ENCODE results near the gene GLCCI1. TPM values are rescaled to one million over a fixed set of nuclear protein-coding genes. Genes with fewer than 3 reads are reported as not detected.

Gene GLCCI1
- total RNA-seq, 1 experiment from 2014 or later = 4.6 TPM

- H4K20me1 ChIP-seq (ENCODE audit: insufficient read depth) = no peaks in the 10 kb centered on the region
- BruUV-seq (replicated peaks) = no TSS peak
- no peaks in the 10 kb centered on the region for H3K27me3 ChIP-seq (ENCODE audit: insufficient read depth, low read length)
- TF ChIP-seq POLR2A (IDR thresholded peaks at IDR 0.05; ENCODE audit: borderline replicate concordance, extremely low read depth, insufficient read depth, insufficient read length) (no peak), EZH2 (IDR thresholded peaks at IDR 0.05) (no peak), CBX3 (IDR thresholded peaks at IDR 0.05; ENCODE audit: low read depth) (no peak), RAD21 (IDR thresholded peaks at IDR 0.05; ENCODE audit: low read depth) (no peak)
- H3K36me3 ChIP-seq (ENCODE audit: control insufficient read depth in 1 of 2, insufficient read depth in 2 of 2, low read length in 2 of 2) = no peaks in the 10 kb centered on the region
- H3K79me2 ChIP-seq (ENCODE audit: insufficient read depth, low read length) = no peaks in the 10 kb centered on the region
- RAD21 ChIA-PET (ENCODE audit: low non-redundant PET in 1 of 2, low total read pairs in 2 of 2, uncharacterized antibody in 2 of 2, unreplicated experiment in 2 of 2) = no interaction called here
- no peak overlapping the region for H3K4me3 ChIP-seq (replicated peaks in 1 of 2; ENCODE audit: low read depth in 1 of 2, low read length in 2 of 2)
- ATAC-seq (no peak), DNase-seq (ENCODE audit: low read depth, low spot score) (no peak)
- no peak overlapping the region for H3K27ac ChIP-seq (ENCODE audit: low read depth, low read length)
- POLR2A ChIA-PET = no interaction called here
- 0 out of 4 replicates have a peak, but pooled peaks cover 0 to 5% of the 10 kb centered on the region in 2 experiments for H3K4me1 ChIP-seq (ENCODE audit: control insufficient read depth in 1 of 2, insufficient read depth in 2 of 2, low read length in 2 of 2)
- intact Hi-C loops (cut with micrococcal nuclease) = no loop called here
- no peak overlapping the region for H3K9ac ChIP-seq (ENCODE audit: low read length)
- no peak overlapping the region for H3K4me2 ChIP-seq (ENCODE audit: low read length)
- H3K9me2 ChIP-seq (ENCODE audit: insufficient read depth) = no peaks in the 10 kb centered on the region; the same call in 1 of the 2 replicates
- no peaks in the 10 kb centered on the region for H3K9me3 ChIP-seq (ENCODE audit: control insufficient read depth in 1 of 2, insufficient read depth in 1 of 2, low read depth in 1 of 2, low read length in 2 of 2)
- H2AFZ ChIP-seq (ENCODE audit: low read depth, low read length, poor library complexity, severe bottlenecking) = no peak overlapping the region
- CTCF ChIA-PET = no interaction called here
Observed at GRCh38 chr7:7959979-7960670, 8.5 kb upstream of the GLCCI1 start.

- RAD21 ChIA-PET (ENCODE audit: low non-redundant PET in 1 of 2, low total read pairs in 2 of 2, uncharacterized antibody in 2 of 2, unreplicated experiment in 2 of 2) = no interaction called here
- TF ChIP-seq SIN3A (IDR thresholded peaks at IDR 0.05; ENCODE audit: low read depth) = no peak
- no peak for TF ChIP-seq POLR2A (IDR thresholded peaks at IDR 0.05; ENCODE audit: borderline replicate concordance, extremely low read depth, insufficient read depth, insufficient read length)
- TF ChIP-seq TCF7L2 (IDR thresholded peaks at IDR 0.05; ENCODE audit: borderline replicate concordance, extremely low read depth, insufficient read depth, insufficient read length) = no peak
- no peak for TF ChIP-seq CEBPB (IDR thresholded peaks at IDR 0.05; ENCODE audit: low read depth)
- no peak for TF ChIP-seq MAX (IDR thresholded peaks at IDR 0.05)
- no peak for TF ChIP-seq FOSL1 (IDR thresholded peaks at IDR 0.05; ENCODE audit: low read depth)
- TF ChIP-seq ZFX (IDR thresholded peaks at IDR 0.05) = no peak
- no peak for TF ChIP-seq ATF3 (IDR thresholded peaks at IDR 0.05)
- no peak for TF ChIP-seq ZNF274 (IDR thresholded peaks at IDR 0.05; ENCODE audit: low read depth, low read length)
- no peak for TF ChIP-seq YY1 (IDR thresholded peaks at IDR 0.05; ENCODE audit: extremely low read depth, insufficient replicate concordance, low read depth, low read length)
- TF ChIP-seq EZH2 (IDR thresholded peaks at IDR 0.05) = no peak
- TF ChIP-seq ELF1 (IDR thresholded peaks at IDR 0.05; ENCODE audit: borderline replicate concordance, low read depth) = no peak
- TF ChIP-seq RAD21 (IDR thresholded peaks at IDR 0.05; ENCODE audit: low read depth) = no peak
- TF ChIP-seq JUND (IDR thresholded peaks at IDR 0.05) = no peak
- TF ChIP-seq ZBTB33 (IDR thresholded peaks at IDR 0.05; ENCODE audit: extremely low read depth, insufficient replicate concordance, low read length) = no peak
- TF ChIP-seq CBX3 (IDR thresholded peaks at IDR 0.05; ENCODE audit: low read depth) = no peak
- TF ChIP-seq EZH2phosphoT487 (IDR thresholded peaks at IDR 0.05; ENCODE audit: borderline replicate concordance) = no peak
- intact Hi-C loops (cut with micrococcal nuclease) = no loop called here
- no TSS peak for BruUV-seq (replicated peaks)
- Histone ChIP-seq H3K9me2 (ENCODE audit: insufficient read depth) (no peaks in the 10 kb centered on the region; the same call in 1 of the 2 replicates), H2AFZ (ENCODE audit: low read depth, low read length, poor library complexity, severe bottlenecking) (no peak overlapping the region), H3K4me1 (ENCODE audit: control insufficient read depth in 1 of 2, insufficient read depth in 2 of 2, low read length in 2 of 2) (peaks cover under 1 to 2% of the 10 kb centered on the region in 2 experiments; a peak in 2 of 4 replicates), H3K27me3 (ENCODE audit: insufficient read depth, low read length) (no peaks in the 10 kb centered on the region), H3K79me2 (ENCODE audit: insufficient read depth, low read length) (no peaks in the 10 kb centered on the region), H3K36me3 (ENCODE audit: control insufficient read depth in 1 of 2, insufficient read depth in 2 of 2, low read length in 2 of 2) (no peaks in the 10 kb centered on the region), H3K27ac (ENCODE audit: low read depth, low read length) (no peak overlapping the region), H3K4me3 (replicated peaks in 1 of 2; ENCODE audit: low read depth in 1 of 2, low read length in 2 of 2) (no peak overlapping the region), H3K9ac (ENCODE audit: low read length) (no peak overlapping the region), H4K20me1 (ENCODE audit: insufficient read depth) (no peaks in the 10 kb centered on the region), H3K4me2 (ENCODE audit: low read length) (no peak overlapping the region), H3K9me3 (ENCODE audit: control insufficient read depth in 1 of 2, insufficient read depth in 1 of 2, low read depth in 1 of 2, low read length in 2 of 2) (no peaks in the 10 kb centered on the region)
- POLR2A ChIA-PET = no interaction called here
- ATAC-seq = no peak
- CTCF ChIA-PET = no interaction called here
- DNase-seq (ENCODE audit: low read depth, low spot score) = no peak
Observed at GRCh38 chr7:7962851-7963250, 5.7 kb upstream of the GLCCI1 start.

Data from HCT116 (cell line).